NCI-H1694 treated with DMSO at 0.1 percent for 48 hours (cell line): Measurements from ENCODE around the gene PPP1R2.

Source experiments
- DNase-seq: peaks from one replicate; lab custom pipeline; 2025; lab: John Stamatoyannopoulos, UW

PPP1R2 gene

DNA sequence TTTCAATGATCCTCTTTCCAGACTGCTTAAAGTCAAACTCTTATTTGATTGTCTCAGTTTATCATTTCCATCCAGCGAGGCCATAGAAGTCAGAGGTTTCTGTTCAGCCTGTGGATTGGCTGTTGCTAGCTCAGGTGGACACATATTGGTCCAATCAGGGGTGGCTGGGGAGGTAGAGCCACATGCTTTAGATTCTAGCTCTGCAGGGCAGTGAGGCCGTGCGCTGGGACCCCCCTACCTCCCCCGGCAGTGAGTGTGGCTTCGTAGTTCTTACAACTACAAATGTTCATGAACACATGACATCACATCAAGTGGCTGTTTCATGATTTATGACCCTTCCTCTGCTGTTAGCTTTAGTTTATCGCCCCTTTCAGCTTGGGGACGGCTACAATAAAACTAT, 22.6 kb upstream of the PPP1R2 start:
- DNase-seq: no peak

- no peak for DNase-seq
Measured at GRCh38 chr3:195563317-195563716, 20.2 kb upstream of the PPP1R2 start.

DNA sequence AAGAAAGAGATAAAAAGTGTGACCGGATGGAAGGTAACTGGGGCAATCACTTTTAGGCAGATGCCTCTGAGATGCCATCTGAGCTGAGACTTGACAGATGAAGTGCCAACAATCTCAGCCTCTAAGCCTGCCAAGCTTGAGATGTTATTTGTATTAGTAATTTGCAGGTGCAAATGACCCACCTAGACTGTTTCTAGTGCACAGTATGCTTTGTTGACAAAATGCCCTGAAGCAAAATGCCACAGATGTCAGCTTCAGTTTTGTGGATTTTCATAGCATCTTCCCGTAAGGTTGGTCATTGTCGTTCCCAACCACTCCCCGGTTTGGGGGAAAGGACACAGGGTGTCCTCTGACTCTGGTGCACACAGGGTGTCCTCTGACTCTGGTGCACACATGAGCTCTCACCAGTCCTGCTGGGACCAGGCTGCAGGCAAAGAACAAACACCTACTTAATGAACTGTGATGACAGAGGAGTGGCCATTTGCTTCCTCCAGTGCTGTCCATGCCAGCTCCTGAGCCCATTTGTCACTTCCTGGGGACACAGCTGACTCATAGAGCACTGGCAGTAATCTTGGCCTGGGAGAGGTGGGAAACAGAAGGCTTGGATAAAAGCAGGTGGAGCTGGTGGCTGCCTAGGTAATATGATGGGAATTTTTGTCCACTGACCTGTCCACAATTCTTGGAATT, 16.7 kb upstream of the PPP1R2 start:
- no peak for DNase-seq

DNA sequence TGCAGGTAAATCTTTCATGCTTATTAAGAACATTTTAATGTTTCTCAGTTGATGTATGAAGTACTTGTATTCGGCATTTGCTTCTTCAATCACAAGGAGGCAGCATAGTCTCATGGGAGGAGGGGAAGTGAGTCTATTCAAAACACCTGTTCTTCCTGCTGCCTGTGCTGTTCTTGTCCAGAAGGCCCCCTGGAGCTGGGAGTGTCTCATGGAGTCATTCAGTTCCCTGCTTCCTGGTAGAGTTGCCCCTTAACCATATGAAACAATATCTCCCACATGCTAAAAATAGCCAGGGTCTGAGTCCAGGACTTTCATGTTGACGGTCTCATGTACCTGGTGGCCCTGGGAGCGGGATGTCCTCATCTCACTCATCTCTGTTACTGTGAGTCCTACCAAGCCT, 15.5 kb upstream of the PPP1R2 start:
- DNase-seq: peak; percentile 49

GRCh38 chr3:195557322-195557721, 14.2 kb upstream of the PPP1R2 start:
- no peak for DNase-seq

DNA sequence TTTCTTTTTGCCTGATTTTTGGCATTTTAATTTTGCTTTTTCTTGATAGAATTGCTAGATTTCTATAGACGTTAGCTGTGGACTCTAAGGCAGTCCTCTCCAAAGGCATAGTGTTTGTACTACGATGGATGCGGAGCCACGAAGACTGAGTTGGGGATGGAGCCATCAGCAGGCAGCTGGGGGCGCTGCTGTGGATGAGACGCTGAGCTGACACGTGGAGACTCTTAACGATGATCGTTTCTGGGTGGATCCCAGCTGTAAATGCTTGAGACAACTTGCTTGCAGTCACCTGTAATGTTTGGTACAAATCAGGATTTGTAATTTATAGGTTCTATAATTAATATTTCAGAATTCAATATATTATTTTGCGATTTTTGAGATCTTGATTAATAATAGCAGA, 13.3 kb upstream of the PPP1R2 start:
- DNase-seq: no peak

- DNase-seq: no peak
Measured at GRCh38 chr3:195555110-195555509, 12.0 kb upstream of the PPP1R2 start.

- no peak for DNase-seq
Measured at GRCh38 chr3:195554458-195554857, 11.3 kb upstream of the PPP1R2 start.

- no peak for DNase-seq
Measured at GRCh38 chr3:195553268-195553667, 10.1 kb upstream of the PPP1R2 start.

GRCh38 chr3:195551381-195551978, 8.4 kb upstream of the PPP1R2 start:
- no peak for DNase-seq

- DNase-seq: no peak
Measured at GRCh38 chr3:195550723-195551122, 7.6 kb upstream of the PPP1R2 start.

- no peak for DNase-seq
Measured at GRCh38 chr3:195549931-195550519, 6.9 kb upstream of the PPP1R2 start.

GRCh38 chr3:195548987-195549386, 5.9 kb upstream of the PPP1R2 start:
- DNase-seq: no peak

GRCh38 chr3:195548501-195548900, 5.4 kb upstream of the PPP1R2 start:
- no peak for DNase-seq

DNA sequence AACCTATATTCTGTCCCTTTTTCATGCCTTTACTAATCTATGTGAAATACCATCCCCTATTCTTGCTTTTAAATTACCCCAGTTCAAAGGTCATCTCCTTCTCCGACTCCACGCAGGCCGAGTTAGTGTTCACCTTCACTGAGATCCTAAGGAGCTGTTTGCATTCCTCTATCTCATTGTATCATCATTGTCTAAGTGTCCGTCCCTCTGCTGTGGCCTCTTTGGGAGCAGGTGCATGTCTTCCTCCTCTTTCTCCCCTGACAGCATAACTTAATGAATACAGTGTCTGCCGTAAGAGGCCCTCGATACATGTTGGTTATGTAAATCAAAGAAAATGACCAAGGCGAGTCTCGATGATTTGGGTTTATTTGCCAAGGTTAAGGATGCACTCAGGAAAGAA, 4.9 kb upstream of the PPP1R2 start:
- no peak for DNase-seq

DNA sequence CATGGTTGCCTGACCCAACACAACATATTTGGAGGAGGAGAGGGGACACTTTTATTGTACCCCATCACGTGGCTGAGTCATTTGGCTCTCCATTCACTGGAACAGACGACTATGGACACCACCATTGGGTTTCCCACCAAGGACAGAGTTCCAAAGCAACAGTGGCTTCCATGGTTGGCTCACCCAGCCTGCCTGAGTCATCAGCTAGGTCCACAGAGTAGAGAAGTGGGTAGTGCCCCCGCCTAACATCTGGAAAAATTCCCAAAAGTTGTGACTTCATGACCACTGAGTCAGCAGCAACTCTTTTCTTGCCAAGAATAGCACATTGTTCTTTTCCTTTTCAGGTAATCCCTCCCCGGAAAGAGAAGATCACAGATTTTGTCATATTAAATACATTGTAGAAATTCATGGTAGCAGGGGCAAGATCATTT, 3.0 kb upstream of the PPP1R2 start:
- DNase-seq: no peak

- no peak for DNase-seq
Measured at GRCh38 chr3:195544634-195545033, 1.5 kb upstream of the PPP1R2 start.

DNA sequence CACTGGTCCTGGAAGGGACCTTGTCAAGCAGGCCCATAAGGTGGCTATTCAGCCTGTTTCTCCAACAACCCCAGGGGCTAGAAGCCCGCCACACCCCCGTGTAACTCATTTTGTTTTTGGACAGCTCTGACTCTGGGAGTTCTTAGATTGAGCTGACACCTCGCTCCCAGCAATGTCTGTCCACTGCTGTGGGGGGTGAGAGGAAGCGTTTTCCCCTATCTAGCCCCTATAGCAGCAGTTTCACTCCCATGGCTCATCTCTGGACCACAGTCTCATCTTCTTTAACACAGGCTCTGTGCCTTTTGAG, 1.1 kb upstream of the PPP1R2 start:
- DNase-seq: no peak

DNA sequence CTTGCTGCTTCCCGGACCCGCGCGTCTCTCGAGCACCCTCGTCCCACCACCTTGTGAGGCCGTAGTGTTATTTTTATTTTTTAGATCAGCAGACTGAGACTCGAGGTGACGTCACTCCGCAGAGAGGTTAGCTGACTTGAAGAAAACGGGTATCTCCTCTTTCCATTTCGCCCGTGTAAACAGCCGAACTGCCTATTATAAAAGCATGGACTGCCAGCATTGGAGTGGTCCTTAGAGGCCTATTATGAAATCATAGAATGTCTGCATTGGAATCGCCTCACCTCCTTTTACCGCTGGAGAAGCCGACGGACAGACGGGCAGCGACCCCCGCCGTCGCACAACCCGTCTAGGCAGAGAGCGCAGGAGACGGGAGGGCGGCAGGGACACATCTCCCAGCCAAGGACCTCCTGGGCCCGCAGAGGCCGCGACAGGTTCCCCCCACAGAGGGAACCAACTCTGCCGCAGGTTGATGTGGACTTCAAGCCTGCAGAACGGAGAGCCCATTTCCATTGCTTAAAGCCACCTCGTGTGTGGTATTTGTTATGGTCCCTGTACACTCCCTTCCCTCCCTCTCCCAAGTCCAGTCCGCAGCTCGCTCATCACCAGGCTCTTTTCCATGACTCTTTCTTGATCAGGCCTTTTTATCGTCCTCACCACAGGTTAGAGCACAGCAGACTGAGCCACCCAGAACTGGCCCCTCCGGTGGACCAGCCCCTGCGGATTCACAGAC, 540 bp upstream of the PPP1R2 start:
- no peak for DNase-seq

DNA sequence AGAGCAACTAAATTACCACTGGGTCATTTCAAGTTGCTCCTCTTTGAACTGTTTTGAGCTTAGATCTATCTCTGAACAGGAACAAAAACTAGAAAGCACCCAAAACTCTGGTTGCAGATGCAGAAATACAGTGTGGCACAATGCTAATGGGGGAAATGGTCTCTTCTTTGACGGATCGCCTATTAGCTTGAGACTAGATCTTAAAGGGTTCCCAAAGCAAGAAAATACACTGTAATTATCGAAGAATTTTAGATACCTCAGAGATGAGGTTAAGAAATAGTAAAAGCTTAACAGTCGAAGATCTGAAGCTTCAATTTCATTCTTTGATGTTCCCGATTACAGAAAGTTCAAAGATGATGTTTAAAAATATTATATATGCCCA, 818 bp downstream of the PPP1R2 start:
- no peak for DNase-seq

GRCh38 chr3:195540511-195540910, 2.6 kb downstream of the PPP1R2 start:
- DNase-seq: no peak

DNA sequence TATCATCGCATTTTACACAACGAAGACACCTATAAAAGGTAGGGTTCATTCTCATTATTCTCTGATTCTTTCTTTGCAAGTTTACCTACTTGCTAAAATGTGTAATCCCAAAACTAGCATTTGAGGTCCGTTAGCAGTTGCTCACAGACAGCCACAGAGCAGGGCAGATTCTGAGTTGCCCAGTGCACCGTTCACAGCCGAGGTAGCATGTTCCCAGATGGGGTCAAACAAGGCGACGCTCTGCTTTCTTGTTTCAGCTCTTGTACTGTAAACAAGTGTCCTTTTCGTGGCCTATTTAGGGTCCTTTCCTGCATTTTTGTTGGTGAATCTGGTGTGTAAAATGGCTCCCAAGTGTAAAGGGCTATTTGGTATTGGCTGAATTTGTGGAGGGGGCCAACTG, 3.1 kb downstream of the PPP1R2 start:
- DNase-seq: no peak

- DNase-seq: no peak
Measured at GRCh38 chr3:195539479-195539878, 3.6 kb downstream of the PPP1R2 start.
